Caco-2 (cell line): ENCODE results near the gene FARP1. TPM values are rescaled to one million over a fixed set of nuclear protein-coding genes. Genes with fewer than 3 reads are reported as not detected.
A peak's percentile ranks its signal among the peaks of the same experiment; 100 is the strongest.

Experiments used
- Bru-seq: library from RNA; stranded (reverse); fragments of 400-500 nt; gene quantifications from one replicate; lab custom pipeline; 2021; lab: Mats Ljungman, UMichigan
- BruChase-seq, 2 experiments: library from RNA; stranded (reverse); fragments of 400-500 nt; gene quantifications; one replicate each; lab custom pipeline; 2021; lab: Mats Ljungman, UMichigan
- BruUV-seq: library from RNA; stranded (reverse); fragments of 400-500 nt; replicated peaks from 2 replicates; lab custom pipeline; 2021; lab: Mats Ljungman, UMichigan
- CTCF ChIA-PET: fragments of 300-600 bp; sonication (Branson Sonifier 250); formaldehyde crosslinking; loops from one replicate; lab custom pipeline; 2022; ENCODE audit warnings: antibody characterized with exemption; lab: Charles Lee
- POLR2A ChIA-PET: fragments of 300-600 bp; sonication (Branson Sonifier 250); formaldehyde crosslinking; loops from one replicate; lab custom pipeline; 2022; ENCODE audit warnings: antibody characterized with exemption; lab: Charles Lee
- DNase-seq, 2 experiments: peaks; one replicate each; pipeline versions ENCODE4 v3.0.0 to v3.0.0-alpha.2; 2020 to 2022
- H3K27me3 ChIP-seq: replicated peaks from 2 replicates; pipeline ENCODE4 v1.6.0; 2011; ENCODE audit warnings: low read length; ENCODE audit not compliant: control insufficient read depth, insufficient read depth
- H3K36me3 ChIP-seq: 2 replicates; pipeline ENCODE4 v1.5.1; 2011; ENCODE audit warnings: low read length; ENCODE audit not compliant: control insufficient read depth, insufficient read depth
- H3K4me1 ChIP-seq: fragments of 250-450 bp; sonication (Bioruptor Pico); 2 replicates; pipeline ENCODE4 v1.5.1; 2020; ENCODE audit warnings: mild to moderate bottlenecking
- H3K4me3 ChIP-seq: 2 replicates; pipeline ENCODE4 v1.5.1; 2011; ENCODE audit warnings: low read depth, mild to moderate bottlenecking, control low read depth, low read length
- H3K9me3 ChIP-seq: fragments of 250-450 bp; sonication (Bioruptor Pico); 2 replicates; pipeline ENCODE4 v1.5.1; 2020; ENCODE audit warnings: mild to moderate bottlenecking, moderate library complexity
- H3K27ac Mint-ChIP-seq: one replicate; pipeline ENCODE4 v1.8.0; 2022; ENCODE audit warnings: mixed read lengths; ENCODE audit not compliant: unreplicated experiment
- H3K27me3 Mint-ChIP-seq: one replicate; pipeline ENCODE4 v1.8.0; 2022; ENCODE audit warnings: mixed read lengths; ENCODE audit not compliant: insufficient read depth, unreplicated experiment
- H3K36me3 Mint-ChIP-seq: one replicate; pipeline ENCODE4 v1.8.0; 2022; ENCODE audit warnings: mild to moderate bottlenecking, mixed read lengths; ENCODE audit not compliant: insufficient read depth, unreplicated experiment
- H3K4me1 Mint-ChIP-seq: one replicate; pipeline ENCODE4 v1.8.0; 2022; ENCODE audit warnings: low read depth, mixed read lengths; ENCODE audit not compliant: unreplicated experiment
- H3K4me3 Mint-ChIP-seq: one replicate; pipeline ENCODE4 v1.8.0; 2022; ENCODE audit warnings: mild to moderate bottlenecking, moderate library complexity, mixed read lengths; ENCODE audit not compliant: unreplicated experiment
- H3K9me3 Mint-ChIP-seq: one replicate; pipeline ENCODE4 v1.8.0; 2022; ENCODE audit warnings: mixed read lengths; ENCODE audit not compliant: unreplicated experiment
- CTCF ChIP-seq, 2 experiments: fragments of 200-600 bp in 1 of 2; IDR thresholded peaks; 1 replicate in 1 of 2; 2 replicates in 1 of 2; pipeline versions ENCODE4 v1.5.1 to v1.8.0; 2011 to 2022; ENCODE audit warnings: antibody characterized with exemption in 1 of 2, control low read depth in 1 of 2, inconsistent platforms in 1 of 2, low read depth in 1 of 2, low read length in 1 of 2, mild to moderate bottlenecking in 1 of 2, moderate library complexity in 1 of 2; ENCODE audit not compliant: insufficient read depth in 1 of 2, severe bottlenecking in 1 of 2, unreplicated experiment in 1 of 2
- intact Hi-C: fragments of 100-400 bp; cut with micrococcal nuclease; formaldehyde crosslinking; loops from one replicate; pipeline ENCODE4 v1.10.0; 2022; ENCODE audit not compliant: unreplicated experiment
- long read RNA-seq: library from polyadenylated mRNA; stranded (forward); transcript quantifications from one replicate; pipeline ENCODE4 v2.0.0, GENCODE V29; 2022
- total RNA-seq: library from RNA; stranded (reverse); gene quantifications from 2 replicates; pipeline ENCODE4 v1.2.3, GENCODE V29; 2022

FARP1 gene
- 189 and 208 TPM in 2 replicates for total RNA-seq
- Bru-seq, nascent RNA = percentile 89 among the genes with signal in this experiment
- percentile 86 among the genes with signal in this experiment for BruChase-seq, experiment 1, labeled RNA remaining after a 2-hour chase
- BruChase-seq, experiment 2, labeled RNA remaining after a 6-hour chase = percentile 86 among the genes with signal in this experiment
- long read RNA-seq, full-length matches to known transcripts = 105 of 191 reads
- long read RNA-seq, partial matches to known transcripts = 51 of 191 reads
- long read RNA-seq, other reads (novel, unspliced or antisense) = 35 of 191 reads

GRCh38 chr13:98142380-98143156, at the start of gene FARP1:
TSS of gene FARP1 (plus strand) at chr13:98143094. CDS start at chr13:98213243, 70,149 bp downstream.
- no peaks in the 10 kb centered on the region for H3K36me3 Mint-ChIP-seq
- CTCF ChIA-PET = interaction anchor here (0.6 to 1.0 kb wide), 2 partner anchors 75 to 208 kb away, joined by 3 read pairs; no protein-coding TSS in a partner anchor
- BruUV-seq = no TSS peak
- Histone ChIP-seq H3K4me3 (peak within 1 kb of the TSS; percentile 86), H3K27me3 (no peaks in the 10 kb centered on the region), H3K9me3 (no peaks in the 10 kb centered on the region), H3K4me1 (peaks cover 42% of the 10 kb centered on the region), H3K36me3 (no peaks in the 10 kb centered on the region)
- no peaks in the 10 kb centered on the region for H3K9me3 Mint-ChIP-seq
- POLR2A ChIA-PET = no interaction called here
- H3K4me3 Mint-ChIP-seq = peak within 1 kb of the TSS; percentile 95
- TF ChIP-seq CTCF (IDR thresholded peaks at IDR 0.05; ENCODE audit: insufficient read depth in 1 of 2, low read depth in 1 of 2, low read length in 1 of 2, severe bottlenecking in 1 of 2, unreplicated experiment in 1 of 2) = no peak
- H3K4me1 Mint-ChIP-seq = peaks cover 12% of the 10 kb centered on the region
- intact Hi-C loops = loop anchor here (1.0 to 10.0 kb wide), 7 partner anchors 78 to 522 kb away; no protein-coding TSS in a partner anchor
- peak; percentile 88 to 96 for DNase-seq
- H3K27me3 Mint-ChIP-seq = no peaks in the 10 kb centered on the region
- H3K27ac Mint-ChIP-seq = peak within 1 kb of the TSS; percentile 91

- H3K36me3 Mint-ChIP-seq = no peaks in the 10 kb centered on the region
- H3K27me3 Mint-ChIP-seq = no peaks in the 10 kb centered on the region
- no peak overlapping the region for H3K27ac Mint-ChIP-seq
- no peaks in the 10 kb centered on the region for H3K4me1 ChIP-seq
- no peak for DNase-seq
- no peaks in the 10 kb centered on the region for H3K36me3 ChIP-seq
- ChIA-PET CTCF (no interaction called here), POLR2A (no interaction called here)
- no peaks in the 10 kb centered on the region for H3K9me3 ChIP-seq
- peaks cover 46% of the 10 kb centered on the region for H3K9me3 Mint-ChIP-seq
- no peaks in the 10 kb centered on the region for H3K27me3 ChIP-seq
- H3K4me3 ChIP-seq = no peak overlapping the region
- no peak overlapping the region for H3K4me3 Mint-ChIP-seq
- TF ChIP-seq CTCF (IDR thresholded peaks at IDR 0.05; ENCODE audit: insufficient read depth in 1 of 2, low read depth in 1 of 2, low read length in 1 of 2, severe bottlenecking in 1 of 2, unreplicated experiment in 1 of 2) = no peak
- intact Hi-C loops = no loop called here
- no peaks in the 10 kb centered on the region for H3K4me1 Mint-ChIP-seq
- BruUV-seq = no TSS peak
These were observed 48.1 kb upstream of the FARP1 start for GRCh38 chr13:98094678-98095266.

GRCh38 chr13:98096059-98096458, 46.8 kb upstream of the FARP1 start:
- Histone ChIP-seq H3K27me3 (no peaks in the 10 kb centered on the region), H3K36me3 (no peaks in the 10 kb centered on the region), H3K9me3 (no peaks in the 10 kb centered on the region), H3K4me1 (no peaks in the 10 kb centered on the region), H3K4me3 (no peak overlapping the region)
- ChIA-PET POLR2A (no interaction called here), CTCF (no interaction called here)
- BruUV-seq = no TSS peak
- intact Hi-C loops = no loop called here
- H3K9me3 Mint-ChIP-seq = peaks cover 34% of the 10 kb centered on the region
- no peak overlapping the region for H3K4me3 Mint-ChIP-seq
- H3K27me3 Mint-ChIP-seq = no peaks in the 10 kb centered on the region
- no peak overlapping the region for H3K27ac Mint-ChIP-seq
- no peaks in the 10 kb centered on the region for H3K4me1 Mint-ChIP-seq
- DNase-seq = no peak
- H3K36me3 Mint-ChIP-seq = no peaks in the 10 kb centered on the region
- no peak for TF ChIP-seq CTCF (IDR thresholded peaks at IDR 0.05; ENCODE audit: insufficient read depth in 1 of 2, low read depth in 1 of 2, low read length in 1 of 2, severe bottlenecking in 1 of 2, unreplicated experiment in 1 of 2)
